IMR-90 (cell line): Measurements from ENCODE around the gene WDTC1. TPM values are rescaled to one million over a fixed set of nuclear protein-coding genes. Genes with fewer than 3 reads are reported as not detected.

Source experiments
- ATAC-seq: fragments of 200-7000 bp; cut with Tn5 transposase; 2 replicates; pipeline ENCODE4 v1.9.1; 2020; ENCODE audit warnings: low read depth, mild to moderate bottlenecking, moderate library complexity
- BruUV-seq: library from RNA; stranded (reverse); fragments of 400-500 nt; replicated peaks from 2 replicates; lab custom pipeline; 2021; lab: Mats Ljungman, UMichigan
- CTCF ChIA-PET: fragments of 300-600 bp; formaldehyde crosslinking; extraction: SDS; loops from one replicate; lab custom pipeline; 2021; ENCODE audit warnings: antibody characterized with exemption; lab: Yijun Ruan, JAX
- POLR2A ChIA-PET: fragments of 300-600 bp; sonication (Branson Sonifier 250); formaldehyde crosslinking; loops from one replicate; lab custom pipeline; 2022; ENCODE audit warnings: antibody characterized with exemption; ENCODE audit not compliant: unreplicated experiment; lab: Charles Lee
- DNase-seq: peaks from one replicate; pipeline ENCODE4 v3.0.0; 2013
- H2AFZ ChIP-seq: replicated peaks from 2 replicates; pipeline ENCODE3; 2013; ENCODE audit warnings: low read length, mild to moderate bottlenecking; ENCODE audit not compliant: poor library complexity
- H2AK5ac ChIP-seq: 2 replicates; pipeline ENCODE4 v1.6.1; 2013; ENCODE audit warnings: low read depth, low read length, inconsistent platforms
- H2AK9ac ChIP-seq: replicated peaks from 2 replicates; pipeline ENCODE3; 2013; ENCODE audit warnings: mild to moderate bottlenecking, low read depth, low read length, moderate library complexity; ENCODE audit not compliant: poor library complexity
- H2BK120ac ChIP-seq: 2 replicates; pipeline ENCODE4 v1.6.1; 2013; ENCODE audit warnings: low read depth, low read length, inconsistent platforms
- H2BK15ac ChIP-seq: 3 replicates; pipeline ENCODE4 v1.6.1; 2013; ENCODE audit warnings: low read depth, low read length, inconsistent platforms
- H2BK20ac ChIP-seq: 2 replicates; pipeline ENCODE4 v1.6.1; 2013; ENCODE audit warnings: low read depth, mild to moderate bottlenecking, inconsistent platforms, low read length, moderate library complexity
- H2BK5ac ChIP-seq: 2 replicates; pipeline ENCODE4 v1.6.1; 2013; ENCODE audit warnings: mild to moderate bottlenecking, low read depth, low read length, inconsistent platforms; ENCODE audit not compliant: poor library complexity, severe bottlenecking
- H3K14ac ChIP-seq: replicated peaks from 2 replicates; pipeline ENCODE4 v1.6.1; 2013; ENCODE audit warnings: low read depth, low read length, inconsistent platforms
- H3K18ac ChIP-seq: 2 replicates; pipeline ENCODE4 v1.6.1; 2013; ENCODE audit warnings: low read depth, low read length, control low read depth
- H3K23ac ChIP-seq: 2 replicates; pipeline ENCODE4 v1.6.1; 2013; ENCODE audit warnings: low read depth, low read length, inconsistent platforms
- H3K27ac ChIP-seq: 2 replicates; pipeline ENCODE4 v1.5.1; 2013; ENCODE audit warnings: mild to moderate bottlenecking, control low read depth, low read length; ENCODE audit not compliant: insufficient read depth
- H3K27me3 ChIP-seq: 2 replicates; pipeline ENCODE4 v1.6.1; 2013; ENCODE audit warnings: low read length; ENCODE audit not compliant: control insufficient read depth, insufficient read depth
- H3K36me3 ChIP-seq: 2 replicates; pipeline ENCODE4 v1.6.1; 2013; ENCODE audit warnings: low read length, mixed read lengths; ENCODE audit not compliant: control insufficient read depth, insufficient read depth
- H3K4ac ChIP-seq: 2 replicates; pipeline ENCODE4 v1.6.1; 2013; ENCODE audit warnings: low read depth, low read length, inconsistent platforms
- H3K4me1 ChIP-seq: 2 replicates; pipeline ENCODE4 v1.6.1; 2013; ENCODE audit warnings: low read length, mixed read lengths; ENCODE audit not compliant: control insufficient read depth, insufficient read depth
- H3K4me2 ChIP-seq: 2 replicates; pipeline ENCODE4 v1.6.1; 2013; ENCODE audit warnings: low read depth, mild to moderate bottlenecking, control low read depth, low read length, moderate library complexity
- H3K4me3 ChIP-seq: 2 replicates; pipeline ENCODE4 v1.5.1; 2013; ENCODE audit warnings: low read depth, mild to moderate bottlenecking, control low read depth, low read length, moderate library complexity; ENCODE audit not compliant: insufficient read depth
- H3K56ac ChIP-seq: 2 replicates; pipeline ENCODE4 v1.6.1; 2013; ENCODE audit warnings: low read length, inconsistent platforms; ENCODE audit not compliant: insufficient read depth; ENCODE audit errors: extremely low read depth
- H3K79me1 ChIP-seq, 2 experiments: 2 replicates each; pipeline ENCODE4 v1.6.1; 2013; ENCODE audit warnings: low read length in 2 of 2, inconsistent platforms in 1 of 2, low read depth in 1 of 2
- H3K9ac ChIP-seq: 2 replicates; pipeline ENCODE4 v1.6.1; 2013; ENCODE audit warnings: low read depth, low read length, control low read depth
- H3K9me1 ChIP-seq: 2 replicates; pipeline ENCODE4 v1.6.1; 2013; ENCODE audit warnings: low read length, inconsistent platforms; ENCODE audit not compliant: insufficient read depth
- H3K9me3 ChIP-seq: 2 replicates; pipeline ENCODE4 v1.6.1; 2013; ENCODE audit warnings: low read length; ENCODE audit not compliant: control insufficient read depth, insufficient read depth
- H4K20me1 ChIP-seq: 2 replicates; pipeline ENCODE4 v1.6.1; 2013; ENCODE audit warnings: low read length, inconsistent platforms; ENCODE audit not compliant: insufficient read depth
- H4K5ac ChIP-seq: 2 replicates; pipeline ENCODE4 v1.6.1; 2013; ENCODE audit warnings: mild to moderate bottlenecking, low read depth, low read length, control low read depth
- H4K8ac ChIP-seq, 2 experiments: 2 replicates each; pipeline ENCODE4 v1.6.1; 2013; ENCODE audit warnings: low read depth in 2 of 2, low read length in 2 of 2, control low read depth in 1 of 2, inconsistent platforms in 1 of 2
- H4K91ac ChIP-seq: 2 replicates; pipeline ENCODE4 v1.6.1; 2013; ENCODE audit warnings: low read depth, low read length, inconsistent platforms; ENCODE audit not compliant: insufficient read depth
- BHLHE40 ChIP-seq: fragments of 150-350 bp; IDR thresholded peaks from 2 replicates; pipeline ENCODE4 v1.6.1; 2016; ENCODE audit warnings: mild to moderate bottlenecking, low read depth, low read length
- CEBPB ChIP-seq: IDR thresholded peaks from 2 replicates; pipeline ENCODE4 v1.6.1; 2012; ENCODE audit warnings: low read depth, low read length, improper control_type of control experiment
- CHD1 ChIP-seq: IDR thresholded peaks from 2 replicates; pipeline ENCODE4 v1.6.1; 2012; ENCODE audit warnings: low read depth, low read length, improper control_type of control experiment
- ELK1 ChIP-seq: fragments of 150-350 bp; IDR thresholded peaks from 2 replicates; pipeline ENCODE4 v1.6.1; 2016; ENCODE audit warnings: low read depth, mild to moderate bottlenecking, low read length, moderate library complexity, borderline replicate concordance
- FOS ChIP-seq: fragments of 150-350 bp; IDR thresholded peaks from 2 replicates; pipeline ENCODE4 v1.6.1; 2016; ENCODE audit warnings: low read depth, low read length
- MAFK ChIP-seq: IDR thresholded peaks from 2 replicates; pipeline ENCODE4 v1.6.1; 2012; ENCODE audit warnings: low read depth, low read length, improper control_type of control experiment
- MAZ ChIP-seq: IDR thresholded peaks from 2 replicates; pipeline ENCODE4 v1.6.1; 2012; ENCODE audit warnings: low read depth, mild to moderate bottlenecking, low read length, improper control_type of control experiment, moderate library complexity, borderline replicate concordance
- MXI1 ChIP-seq: IDR thresholded peaks from 2 replicates; pipeline ENCODE4 v1.6.1; 2012; ENCODE audit warnings: low read depth, mild to moderate bottlenecking, low read length, moderate library complexity, borderline replicate concordance
- NFE2L2 ChIP-seq: fragments of 150-350 bp; IDR thresholded peaks from 2 replicates; pipeline ENCODE4 v1.6.1; 2016; ENCODE audit warnings: low read depth, mild to moderate bottlenecking, low read length
- POLR2A ChIP-seq: IDR thresholded peaks from 2 replicates; pipeline ENCODE4 v1.6.1; 2012; ENCODE audit warnings: mild to moderate bottlenecking, low read depth, low read length
- RAD21 ChIP-seq: IDR thresholded peaks from 2 replicates; pipeline ENCODE4 v1.6.1; 2012; ENCODE audit warnings: low read length, improper control_type of control experiment
- RCOR1 ChIP-seq: IDR thresholded peaks from 2 replicates; pipeline ENCODE4 v1.6.1; 2012; ENCODE audit warnings: mild to moderate bottlenecking, low read length, improper control_type of control experiment; ENCODE audit not compliant: insufficient replicate concordance
- RFX5 ChIP-seq: IDR thresholded peaks from 2 replicates; pipeline ENCODE4 v1.8.0; 2012; ENCODE audit warnings: low read depth, mild to moderate bottlenecking, low read length, moderate library complexity
- SMC3 ChIP-seq: fragments of 150-350 bp; IDR thresholded peaks from 2 replicates; pipeline ENCODE4 v1.6.1; 2016; ENCODE audit warnings: low read depth, mild to moderate bottlenecking, antibody characterized with exemption, low read length, moderate library complexity
- USF2 ChIP-seq: fragments of 150-350 bp; IDR thresholded peaks from 2 replicates; pipeline ENCODE4 v1.6.1; 2017; ENCODE audit warnings: mild to moderate bottlenecking, antibody characterized with exemption, low read length, low read depth
- WGBS, 2 experiments: methylation state at CpG; one replicate each; pipeline versions ENCODE4 v1.1.5 to v1.1.7; 2013; ENCODE audit warnings: missing lambda C conversion rate in 2 of 2; ENCODE audit not compliant: insufficient read length in 1 of 2; ENCODE audit errors: extremely low coverage in 2 of 2; 5-methylcytosine and 5-hydroxymethylcytosine counted together
- dilution Hi-C: fragments of 300-500 bp; cut with HindIII; formaldehyde crosslinking; loops from one replicate; pipeline ENCODE4 v1.14.3; 2018; ENCODE audit warnings: low sequenced_read_pairs; ENCODE audit not compliant: unreplicated experiment
- in situ Hi-C: fragments of 300-500 bp; cut with MboI; formaldehyde crosslinking; loops from 3 replicates; pipeline ENCODE4 v1.14.3; 2019; ENCODE audit warnings: low sequenced_read_pairs, inconsistent platforms, mixed read lengths
- intact Hi-C: fragments of 100-400 bp; cut with micrococcal nuclease; formaldehyde crosslinking; loops from 2 replicates; pipeline ENCODE4 v1.10.0; 2022
- polyA plus RNA-seq, 3 experiments: library from polyadenylated mRNA; depleted of rRNA; stranded (reverse); fragments of >200 nt; gene quantifications; 2 replicates each; pipeline ENCODE4 v1.2.3, GENCODE V29; 2012; ENCODE audit warnings: low replicate concordance in 1 of 3
- total RNA-seq: library from RNA; depleted of rRNA; stranded (reverse); fragments of >200 nt; gene quantifications from 2 replicates; pipeline ENCODE4 v1.2.3, GENCODE V29; 2012

WDTC1 gene
- total and polyA plus RNA-seq, 2 of the 4 experiments (the other 2 are of a cell fraction), result 9.9 to 15.2 TPM

- H3K79me1 ChIP-seq, result no peaks in the 10 kb centered on the region
- WGBS, 2 experiments, result 14% methylated on average over 3 of the region's 22 CpGs; no CpG with 5 or more reads in 1 of the 2 experiments
- no peak within 1 kb of the TSS for H3K23ac ChIP-seq
- DNase-seq (peak; percentile 67), ATAC-seq (peak; percentile 92)
- 0 out of 2 replicates have a peak within 1 kb of the TSS, but pooled peaks have one; percentile 8 for H3K18ac ChIP-seq
- peak within 1 kb of the TSS; percentile 29; the same call in 1 of the 2 replicates for H2BK20ac ChIP-seq
- no peak within 1 kb of the TSS for H2BK5ac ChIP-seq
- H3K27ac ChIP-seq, result no peak within 1 kb of the TSS
- in situ Hi-C loops (no loop called here), intact Hi-C loops (no loop called here), dilution Hi-C loops (no loop called here)
- H3K9me3 ChIP-seq, result no peaks in the 10 kb centered on the region
- peak within 1 kb of the TSS; percentile 45; the same call in 1 of the 2 replicates for H4K91ac ChIP-seq
- H3K56ac ChIP-seq, result no peak within 1 kb of the TSS
- H2AK5ac ChIP-seq, result peak within 1 kb of the TSS; percentile 68
- peak within 1 kb of the TSS; percentile 20; the same call in 1 of the 2 replicates for H3K14ac ChIP-seq
- peak within 1 kb of the TSS; percentile 90 for H2AFZ ChIP-seq
- H3K4ac ChIP-seq, result peak within 1 kb of the TSS; percentile 31; the same call in 1 of the 2 replicates
- peak within 1 kb of the TSS; percentile 38; the same call in 1 of the 3 replicates for H2BK15ac ChIP-seq
- no peak within 1 kb of the TSS for H3K4me3 ChIP-seq
- no peaks in the 10 kb centered on the region for H3K27me3 ChIP-seq
- TF ChIP-seq USF2 (peak; percentile 37), POLR2A (no peak), CEBPB (no peak), ELK1 (no peak), MAFK (peak; percentile 21; the same call in 1 of the 2 replicates), FOS (no peak), SMC3 (no peak), RCOR1 (no peak), NFE2L2 (no peak), RFX5 (no peak), CHD1 (no peak), MXI1 (no peak), MAZ (peak; percentile 77), BHLHE40 (no peak), RAD21 (no peak)
- H4K5ac ChIP-seq, result peak within 1 kb of the TSS; percentile 16
- BruUV-seq, result no TSS peak
- peak within 1 kb of the TSS in 1 of 2 experiments; percentile 81; a peak in 3 of 4 replicates for H4K8ac ChIP-seq
- H3K4me1 ChIP-seq, result peaks cover 14% of the 10 kb centered on the region
- CTCF ChIA-PET, result interaction anchor here (0.6 kb wide), 1 partner anchor 1660 kb away, joined by 3 read pairs; no protein-coding TSS in a partner anchor
- H2AK9ac ChIP-seq, result peak within 1 kb of the TSS; percentile 83
- peak within 1 kb of the TSS; percentile 53; the same call in 1 of the 2 replicates for H3K4me2 ChIP-seq
- peaks cover 3% of the 10 kb centered on the region; the same call in 1 of the 2 replicates for H3K36me3 ChIP-seq
- POLR2A ChIA-PET, result no interaction called here
- peak within 1 kb of the TSS; percentile 58 for H2BK120ac ChIP-seq
- peaks cover 7% of the 10 kb centered on the region; the same call in 1 of the 2 replicates for H3K9me1 ChIP-seq
- no peaks in the 10 kb centered on the region for H4K20me1 ChIP-seq
- no peak within 1 kb of the TSS for H3K9ac ChIP-seq
These were observed 107.3 kb downstream of the WDTC1 start, which contains the start of gene SYTL1 for GRCh38 chr1:27341525-27342252. Gene SYTL1 (plus strand): TSS chr1:27342022. CDS start chr1:27345335, 3,313 bp downstream.
